K562 (cell line): ENCODE results near the gene RHOF. TPM values are rescaled to one million over a fixed set of nuclear protein-coding genes. Genes with fewer than 3 reads are reported as not detected.

Experiments used
- ARNT ChIP-seq, 2 experiments: fragments of 450-650 bp; IDR thresholded peaks; 2 replicates each; pipeline ENCODE4 v1.6.1; 2016; ENCODE audit warnings: mild to moderate bottlenecking in 1 of 2
- ATF4 ChIP-seq: fragments of 450-650 bp; formaldehyde crosslinking; IDR thresholded peaks from 2 replicates; pipeline ENCODE4 v1.4.0; 2022; ENCODE audit warnings: mild to moderate bottlenecking, moderate library complexity
- ATF6 ChIP-seq: sonication (generic); formaldehyde crosslinking; IDR thresholded peaks from 2 replicates; pipeline ENCODE4 v1.4.0; 2020; ENCODE audit warnings: mild to moderate bottlenecking, missing genetic modification reagents
- CBX8 ChIP-seq: fragments of 200-600 bp; sonication (generic); IDR thresholded peaks from 2 replicates; pipeline ENCODE4 v1.6.1; 2012; ENCODE audit warnings: borderline replicate concordance, mixed run types, low read depth, mild to moderate bottlenecking, moderate library complexity, mixed read lengths, low read length, control low read depth, inconsistent platforms; ENCODE audit not compliant: poor library complexity, severe bottlenecking; ENCODE audit errors: extremely low read depth
- EP400 ChIP-seq: fragments of 450-650 bp; IDR thresholded peaks from 2 replicates; pipeline ENCODE4 v1.6.1; 2017; ENCODE audit warnings: antibody characterized with exemption, mild to moderate bottlenecking, moderate library complexity
- ETV6 ChIP-seq, 3 experiments: fragments of 150-350 bp in 1 of 3; sonication (generic) in 1 of 3; formaldehyde crosslinking in 1 of 3; IDR thresholded peaks; 2 replicates each; pipeline versions ENCODE4 v1.6.1 to v1.8.0; 2014 to 2022; ENCODE audit warnings: borderline replicate concordance in 2 of 3, low read depth in 2 of 3, antibody characterized with exemption in 1 of 3, low read length in 1 of 3, mild to moderate bottlenecking in 1 of 3, missing genetic modification reagents in 1 of 3
- GTF3C2 ChIP-seq: IDR thresholded peaks from 3 replicates; pipeline ENCODE4 v1.6.1; 2011; ENCODE audit warnings: borderline replicate concordance, mild to moderate bottlenecking, moderate library complexity; ENCODE audit not compliant: insufficient read length; ENCODE audit errors: extremely low read depth
- HOMEZ ChIP-seq: fragments of 250-450 bp; sonication (Bioruptor Pico); IDR thresholded peaks from 2 replicates; pipeline ENCODE4 v1.4.0; 2020; ENCODE audit warnings: mild to moderate bottlenecking, moderate library complexity
- MTA3 ChIP-seq: fragments of 450-650 bp; formaldehyde crosslinking; IDR thresholded peaks from 2 replicates; pipeline ENCODE4 v1.6.1; 2017; ENCODE audit warnings: mild to moderate bottlenecking, borderline replicate concordance
- MYBL2 ChIP-seq, 2 experiments: fragments of 450-650 bp in 1 of 2; sonication (generic) in 1 of 2; formaldehyde crosslinking in 1 of 2; IDR thresholded peaks; 2 replicates each; pipeline versions ENCODE4 v1.6.1 to v1.8.1; 2017 to 2022; ENCODE audit warnings: borderline replicate concordance in 1 of 2, inconsistent platforms in 1 of 2, low read depth in 1 of 2, mild to moderate bottlenecking in 1 of 2, missing genetic modification reagents in 1 of 2, moderate library complexity in 1 of 2
- PML ChIP-seq: IDR thresholded peaks from 2 replicates; pipeline ENCODE4 v1.6.1; 2012; ENCODE audit warnings: low read length, inconsistent platforms
- PTTG1 ChIP-seq: fragments of 450-650 bp; IDR thresholded peaks from 2 replicates; pipeline ENCODE4 v1.6.1; 2016; ENCODE audit warnings: low read depth, mild to moderate bottlenecking, missing genetic modification characterization, missing compliant biosample characterization
- RB1 ChIP-seq: fragments of 450-650 bp; IDR thresholded peaks from 2 replicates; pipeline ENCODE4 v1.6.1; 2017; ENCODE audit warnings: low read depth, mild to moderate bottlenecking
- SIN3A ChIP-seq, 2 experiments: fragments of 150-350 bp in 1 of 2; IDR thresholded peaks; 2 replicates each; pipeline ENCODE4 v1.6.1; 2011 to 2016; ENCODE audit warnings: borderline replicate concordance in 2 of 2, low read depth in 2 of 2, low read length in 2 of 2, mild to moderate bottlenecking in 2 of 2, moderate library complexity in 2 of 2; ENCODE audit not compliant: control insufficient read depth in 1 of 2
- TEAD2 ChIP-seq: fragments of 450-650 bp; IDR thresholded peaks from 2 replicates; pipeline ENCODE4 v1.6.1; 2016; ENCODE audit warnings: missing genetic modification characterization, control low read depth, missing compliant biosample characterization
- TRIM24 ChIP-seq, 2 experiments: fragments of 450-650 bp; IDR thresholded peaks; 2 replicates each; pipeline ENCODE4 v1.6.1; 2016
- ZNF174 ChIP-seq: fragments of 250-450 bp; sonication (Bioruptor Pico); IDR thresholded peaks from 2 replicates; pipeline ENCODE4 v1.4.0; 2020; ENCODE audit warnings: mild to moderate bottlenecking
- ZNF347 ChIP-seq: fragments of 450-650 bp; formaldehyde crosslinking; IDR thresholded peaks from 2 replicates; pipeline ENCODE4 v1.4.0; 2020; ENCODE audit warnings: low read depth, mild to moderate bottlenecking, moderate library complexity
- polyA plus RNA-seq, 8 experiments: library from polyadenylated mRNA; depleted of rRNA in 4 of 8; stranded (reverse) in 5 of 8; unstranded in 3 of 8; fragments of >200 nt; fragmentation: Nextera tagmentation in 2 of 8; fragmentation: Illumina TruSeq in 1 of 8; extraction: Ambion mirVana in 2 of 8; extraction: Trizol in 1 of 8; gene quantifications; 2 replicates each; pipeline versions ENCODE4 v1.2.1 to v1.2.3, GENCODE V29; 2011 to 2014; ENCODE audit warnings: inconsistent platforms in 1 of 8, missing spikeins in 1 of 8
- total RNA-seq, 7 experiments: library from RNA; depleted of rRNA in 6 of 7; stranded (reverse); fragments of >200 nt in 6 of 7; fragmentation: Illumina TruSeq in 2 of 7; extraction: Trizol in 2 of 7; gene quantifications; 2 replicates each; pipeline versions ENCODE4 v1.2.1 to v1.2.3, GENCODE V29; 2011 to 2021; ENCODE audit warnings: low replicate concordance in 1 of 7

The RHOF gene
- total and polyA plus RNA-seq, 9 of the 15 experiments (the other 6 are each of a cell fraction or from before 2014, with no cell fraction given) = 0.13 to 10.1 (median 4.0) TPM

- TF ChIP-seq GTF3C2 (no peak), ZNF174 (no peak), MTA3 (peak; percentile 83), ATF4 (CRISPR knock-in tag) (no peak), ARNT (IDR thresholded peaks at IDR 0.05) (no peak), CBX8 (no peak), ZNF347 (CRISPR knock-in tag) (no peak), RB1 (0 out of 2 replicates have a peak, but pooled peaks have one; percentile 15), EP400 (peak; percentile 74), TRIM24 (IDR thresholded peaks at IDR 0.05) (no peak), HOMEZ (CRISPR knock-in tag) (no peak), MYBL2 (IDR thresholded peaks at IDR 0.05; ENCODE audit: low read depth) (no peak; the same call in 1 of the 2 replicates), MYBL2 (CRISPR knock-in tag; IDR thresholded peaks at IDR 0.05; ENCODE audit: borderline replicate concordance) (no peak), TEAD2 (tag) (no peak), ATF6 (CRISPR knock-in tag) (no peak), PML (peak; percentile 92), PTTG1 (tag) (no peak), ETV6 (IDR thresholded peaks at IDR 0.05; ENCODE audit: borderline replicate concordance in 1 of 2, low read depth in 2 of 2, low read length in 1 of 2) (no peak; a peak in 2 of 4 replicates), ETV6 (CRISPR knock-in tag; IDR thresholded peaks at IDR 0.05; ENCODE audit: borderline replicate concordance) (no peak), SIN3A (IDR thresholded peaks at IDR 0.05; ENCODE audit: borderline replicate concordance in 2 of 2, control insufficient read depth in 1 of 2, low read depth in 2 of 2, low read length in 2 of 2) (peak; percentile 23 to 85; a peak in 2 of 4 replicates)
Measured at GRCh38 chr12:121802843-121803698, 9.6 kb upstream of the RHOF start (continued).
